IMR-90 (cell line): ENCODE measurements around the gene SLC25A22. TPM values are rescaled to one million over a fixed set of nuclear protein-coding genes. Genes with fewer than 3 reads are reported as not detected.

Experiments
- ATAC-seq: fragments of 200-7000 bp; cut with Tn5 transposase; 2 replicates; pipeline ENCODE4 v1.9.1; 2020; ENCODE audit warnings: low read depth, mild to moderate bottlenecking, moderate library complexity
- BruUV-seq: library from RNA; stranded (reverse); fragments of 400-500 nt; replicated peaks from 2 replicates; lab custom pipeline; 2021; lab: Mats Ljungman, UMichigan
- CTCF ChIA-PET: fragments of 300-600 bp; formaldehyde crosslinking; extraction: SDS; loops from one replicate; lab custom pipeline; 2021; ENCODE audit warnings: antibody characterized with exemption; lab: Yijun Ruan, JAX
- POLR2A ChIA-PET: fragments of 300-600 bp; sonication (Branson Sonifier 250); formaldehyde crosslinking; loops from one replicate; lab custom pipeline; 2022; ENCODE audit warnings: antibody characterized with exemption; ENCODE audit not compliant: unreplicated experiment; lab: Charles Lee
- DNase-seq: peaks from one replicate; pipeline ENCODE4 v3.0.0; 2013
- H2AFZ ChIP-seq: replicated peaks from 2 replicates; pipeline ENCODE3; 2013; ENCODE audit warnings: low read length, mild to moderate bottlenecking; ENCODE audit not compliant: poor library complexity
- H2AK5ac ChIP-seq: 2 replicates; pipeline ENCODE4 v1.6.1; 2013; ENCODE audit warnings: low read depth, low read length, inconsistent platforms
- H2AK9ac ChIP-seq: replicated peaks from 2 replicates; pipeline ENCODE3; 2013; ENCODE audit warnings: mild to moderate bottlenecking, low read depth, low read length, moderate library complexity; ENCODE audit not compliant: poor library complexity
- H2BK120ac ChIP-seq: 2 replicates; pipeline ENCODE4 v1.6.1; 2013; ENCODE audit warnings: low read depth, low read length, inconsistent platforms
- H2BK15ac ChIP-seq: 3 replicates; pipeline ENCODE4 v1.6.1; 2013; ENCODE audit warnings: low read depth, low read length, inconsistent platforms
- H2BK20ac ChIP-seq: 2 replicates; pipeline ENCODE4 v1.6.1; 2013; ENCODE audit warnings: low read depth, mild to moderate bottlenecking, inconsistent platforms, low read length, moderate library complexity
- H2BK5ac ChIP-seq: 2 replicates; pipeline ENCODE4 v1.6.1; 2013; ENCODE audit warnings: mild to moderate bottlenecking, low read depth, low read length, inconsistent platforms; ENCODE audit not compliant: poor library complexity, severe bottlenecking
- H3K14ac ChIP-seq: replicated peaks from 2 replicates; pipeline ENCODE4 v1.6.1; 2013; ENCODE audit warnings: low read depth, low read length, inconsistent platforms
- H3K18ac ChIP-seq: 2 replicates; pipeline ENCODE4 v1.6.1; 2013; ENCODE audit warnings: low read depth, low read length, control low read depth
- H3K23ac ChIP-seq: 2 replicates; pipeline ENCODE4 v1.6.1; 2013; ENCODE audit warnings: low read depth, low read length, inconsistent platforms
- H3K27ac ChIP-seq: 2 replicates; pipeline ENCODE4 v1.5.1; 2013; ENCODE audit warnings: mild to moderate bottlenecking, control low read depth, low read length; ENCODE audit not compliant: insufficient read depth
- H3K27me3 ChIP-seq: 2 replicates; pipeline ENCODE4 v1.6.1; 2013; ENCODE audit warnings: low read length; ENCODE audit not compliant: control insufficient read depth, insufficient read depth
- H3K36me3 ChIP-seq: 2 replicates; pipeline ENCODE4 v1.6.1; 2013; ENCODE audit warnings: low read length, mixed read lengths; ENCODE audit not compliant: control insufficient read depth, insufficient read depth
- H3K4ac ChIP-seq: 2 replicates; pipeline ENCODE4 v1.6.1; 2013; ENCODE audit warnings: low read depth, low read length, inconsistent platforms
- H3K4me1 ChIP-seq: 2 replicates; pipeline ENCODE4 v1.6.1; 2013; ENCODE audit warnings: low read length, mixed read lengths; ENCODE audit not compliant: control insufficient read depth, insufficient read depth
- H3K4me2 ChIP-seq: 2 replicates; pipeline ENCODE4 v1.6.1; 2013; ENCODE audit warnings: low read depth, mild to moderate bottlenecking, control low read depth, low read length, moderate library complexity
- H3K4me3 ChIP-seq: 2 replicates; pipeline ENCODE4 v1.5.1; 2013; ENCODE audit warnings: low read depth, mild to moderate bottlenecking, control low read depth, low read length, moderate library complexity; ENCODE audit not compliant: insufficient read depth
- H3K56ac ChIP-seq: 2 replicates; pipeline ENCODE4 v1.6.1; 2013; ENCODE audit warnings: low read length, inconsistent platforms; ENCODE audit not compliant: insufficient read depth; ENCODE audit errors: extremely low read depth
- H3K79me1 ChIP-seq, 2 experiments: 2 replicates each; pipeline ENCODE4 v1.6.1; 2013; ENCODE audit warnings: low read length in 2 of 2, inconsistent platforms in 1 of 2, low read depth in 1 of 2
- H3K9ac ChIP-seq: 2 replicates; pipeline ENCODE4 v1.6.1; 2013; ENCODE audit warnings: low read depth, low read length, control low read depth
- H3K9me1 ChIP-seq: 2 replicates; pipeline ENCODE4 v1.6.1; 2013; ENCODE audit warnings: low read length, inconsistent platforms; ENCODE audit not compliant: insufficient read depth
- H3K9me3 ChIP-seq: 2 replicates; pipeline ENCODE4 v1.6.1; 2013; ENCODE audit warnings: low read length; ENCODE audit not compliant: control insufficient read depth, insufficient read depth
- H4K20me1 ChIP-seq: 2 replicates; pipeline ENCODE4 v1.6.1; 2013; ENCODE audit warnings: low read length, inconsistent platforms; ENCODE audit not compliant: insufficient read depth
- H4K5ac ChIP-seq: 2 replicates; pipeline ENCODE4 v1.6.1; 2013; ENCODE audit warnings: mild to moderate bottlenecking, low read depth, low read length, control low read depth
- H4K8ac ChIP-seq, 2 experiments: 2 replicates each; pipeline ENCODE4 v1.6.1; 2013; ENCODE audit warnings: low read depth in 2 of 2, low read length in 2 of 2, control low read depth in 1 of 2, inconsistent platforms in 1 of 2
- H4K91ac ChIP-seq: 2 replicates; pipeline ENCODE4 v1.6.1; 2013; ENCODE audit warnings: low read depth, low read length, inconsistent platforms; ENCODE audit not compliant: insufficient read depth
- BHLHE40 ChIP-seq: fragments of 150-350 bp; IDR thresholded peaks from 2 replicates; pipeline ENCODE4 v1.6.1; 2016; ENCODE audit warnings: mild to moderate bottlenecking, low read depth, low read length
- FOS ChIP-seq: fragments of 150-350 bp; IDR thresholded peaks from 2 replicates; pipeline ENCODE4 v1.6.1; 2016; ENCODE audit warnings: low read depth, low read length
- MAFK ChIP-seq: IDR thresholded peaks from 2 replicates; pipeline ENCODE4 v1.6.1; 2012; ENCODE audit warnings: low read depth, low read length, improper control_type of control experiment
- MAZ ChIP-seq: IDR thresholded peaks from 2 replicates; pipeline ENCODE4 v1.6.1; 2012; ENCODE audit warnings: low read depth, mild to moderate bottlenecking, low read length, improper control_type of control experiment, moderate library complexity, borderline replicate concordance
- MXI1 ChIP-seq: IDR thresholded peaks from 2 replicates; pipeline ENCODE4 v1.6.1; 2012; ENCODE audit warnings: low read depth, mild to moderate bottlenecking, low read length, moderate library complexity, borderline replicate concordance
- NFE2L2 ChIP-seq: fragments of 150-350 bp; IDR thresholded peaks from 2 replicates; pipeline ENCODE4 v1.6.1; 2016; ENCODE audit warnings: low read depth, mild to moderate bottlenecking, low read length
- POLR2A ChIP-seq: IDR thresholded peaks from 2 replicates; pipeline ENCODE4 v1.6.1; 2012; ENCODE audit warnings: mild to moderate bottlenecking, low read depth, low read length
- RAD21 ChIP-seq: IDR thresholded peaks from 2 replicates; pipeline ENCODE4 v1.6.1; 2012; ENCODE audit warnings: low read length, improper control_type of control experiment
- RCOR1 ChIP-seq: IDR thresholded peaks from 2 replicates; pipeline ENCODE4 v1.6.1; 2012; ENCODE audit warnings: mild to moderate bottlenecking, low read length, improper control_type of control experiment; ENCODE audit not compliant: insufficient replicate concordance
- RFX5 ChIP-seq: IDR thresholded peaks from 2 replicates; pipeline ENCODE4 v1.8.0; 2012; ENCODE audit warnings: low read depth, mild to moderate bottlenecking, low read length, moderate library complexity
- SMC3 ChIP-seq: fragments of 150-350 bp; IDR thresholded peaks from 2 replicates; pipeline ENCODE4 v1.6.1; 2016; ENCODE audit warnings: low read depth, mild to moderate bottlenecking, antibody characterized with exemption, low read length, moderate library complexity
- WGBS, 2 experiments: methylation state at CpG; one replicate each; pipeline versions ENCODE4 v1.1.5 to v1.1.7; 2013; ENCODE audit warnings: missing lambda C conversion rate in 2 of 2; ENCODE audit not compliant: insufficient read length in 1 of 2; ENCODE audit errors: extremely low coverage in 2 of 2; 5-methylcytosine and 5-hydroxymethylcytosine counted together
- dilution Hi-C: fragments of 300-500 bp; cut with HindIII; formaldehyde crosslinking; loops from one replicate; pipeline ENCODE4 v1.14.3; 2018; ENCODE audit warnings: low sequenced_read_pairs; ENCODE audit not compliant: unreplicated experiment
- in situ Hi-C: fragments of 300-500 bp; cut with MboI; formaldehyde crosslinking; loops from 3 replicates; pipeline ENCODE4 v1.14.3; 2019; ENCODE audit warnings: low sequenced_read_pairs, inconsistent platforms, mixed read lengths
- intact Hi-C: fragments of 100-400 bp; cut with micrococcal nuclease; formaldehyde crosslinking; loops from 2 replicates; pipeline ENCODE4 v1.10.0; 2022
- polyA plus RNA-seq, 3 experiments: library from polyadenylated mRNA; depleted of rRNA; stranded (reverse); fragments of >200 nt; gene quantifications; 2 replicates each; pipeline ENCODE4 v1.2.3, GENCODE V29; 2012; ENCODE audit warnings: low replicate concordance in 1 of 3
- total RNA-seq: library from RNA; depleted of rRNA; stranded (reverse); fragments of >200 nt; gene quantifications from 2 replicates; pipeline ENCODE4 v1.2.3, GENCODE V29; 2012
- TF ChIP-seq, protein P1 (sequence below): fragments of 150-350 bp; IDR thresholded peaks from 2 replicates; pipeline ENCODE4 v1.6.1; 2016; ENCODE audit warnings: low read depth, mild to moderate bottlenecking, low read length, moderate library complexity, borderline replicate concordance
- TF ChIP-seq, protein P2 (sequence below): conservative IDR thresholded peaks from 2 replicates; pipeline ENCODE4 v1.5.1; 2012; ENCODE audit warnings: mild to moderate bottlenecking, low read depth, low read length, improper control_type of control experiment
- TF ChIP-seq, protein P3 (sequence below): fragments of 150-350 bp; IDR thresholded peaks from 2 replicates; pipeline ENCODE4 v1.6.1; 2017; ENCODE audit warnings: mild to moderate bottlenecking, antibody characterized with exemption, low read length, low read depth

The SLC25A22 gene
- total and polyA plus RNA-seq, 2 of the 4 experiments (the other 2 are of a cell fraction), result 8.2 to 41.3 TPM

DNA sequence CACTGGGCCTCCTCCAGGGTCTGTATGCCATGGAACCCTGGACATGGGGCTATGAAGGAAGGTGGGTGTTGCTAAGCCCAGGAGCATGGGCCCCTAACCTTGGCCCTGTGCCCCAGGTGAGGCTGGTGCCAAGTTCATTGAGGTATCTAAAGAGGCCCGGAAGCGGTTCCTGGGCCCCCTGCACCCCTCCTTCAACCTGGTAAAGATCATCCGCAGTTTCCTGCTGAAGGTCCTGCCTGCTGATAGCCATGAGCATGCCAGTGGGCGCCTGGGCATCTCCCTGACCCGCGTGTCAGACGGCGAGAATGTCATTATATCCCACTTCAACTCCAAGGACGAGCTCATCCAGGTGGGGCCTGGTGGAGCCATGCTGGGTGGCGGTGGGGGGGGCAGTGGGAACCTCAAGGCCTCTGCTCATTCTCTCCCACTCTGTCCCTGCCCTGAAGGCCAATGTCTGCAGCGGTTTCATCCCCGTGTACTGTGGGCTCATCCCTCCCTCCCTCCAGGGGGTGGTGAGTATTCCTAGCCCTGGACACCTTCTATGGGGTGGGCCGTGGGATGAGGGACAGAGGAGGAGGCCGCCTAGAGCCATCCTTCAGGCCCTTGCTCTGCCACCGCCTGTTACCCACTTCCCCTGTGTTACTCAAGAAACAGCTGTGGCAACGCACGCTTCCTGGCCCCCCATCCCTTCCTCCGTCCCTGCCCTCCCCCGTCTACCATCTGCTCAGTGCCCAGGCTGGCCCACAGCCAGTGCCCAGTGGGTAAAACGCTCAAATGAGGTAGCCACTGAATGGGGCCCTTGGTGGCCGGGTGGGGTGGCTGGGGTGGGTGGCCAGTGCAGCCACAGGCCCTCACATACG is 23.7 kb upstream of the SLC25A22 start:
- no peak overlapping the region for H2BK15ac ChIP-seq
- no peak overlapping the region for H2BK20ac ChIP-seq
- ATAC-seq (no peak), DNase-seq (no peak)
- H3K9me1 ChIP-seq, result peaks cover 13% of the 10 kb centered on the region
- H3K27me3 ChIP-seq, result peaks cover under 1% of the 10 kb centered on the region; the same call in 1 of the 2 replicates
- no peak overlapping the region for H3K4me3 ChIP-seq
- H3K14ac ChIP-seq, result no peak overlapping the region
- H3K23ac ChIP-seq, result no peak overlapping the region
- H4K91ac ChIP-seq, result no peak overlapping the region
- no peak overlapping the region for H3K56ac ChIP-seq
- CTCF ChIA-PET, result interaction anchor here (0.6 kb wide), 1 partner anchor 37 kb away, joined by 3 read pairs; no protein-coding TSS in a partner anchor
- peak overlapping the region; percentile 31 for H3K4me2 ChIP-seq
- H2AFZ ChIP-seq, result peak overlapping the region; percentile 58
- H3K9ac ChIP-seq, result no peak overlapping the region
- in situ Hi-C loops (no loop called here), dilution Hi-C loops (no loop called here), intact Hi-C loops (no loop called here)
- peaks cover 21% of the 10 kb centered on the region for H3K4me1 ChIP-seq
- H4K20me1 ChIP-seq, result peaks cover 37% of the 10 kb centered on the region
- H3K79me1 ChIP-seq, result peaks cover 19 to 29% of the 10 kb centered on the region in 2 experiments
- no peak overlapping the region for H3K27ac ChIP-seq
- H2AK9ac ChIP-seq, result peak overlapping the region; percentile 88
- no peak overlapping the region for H4K5ac ChIP-seq
- H3K18ac ChIP-seq, result no peak overlapping the region
- no TSS peak for BruUV-seq
- H2BK120ac ChIP-seq, result no peak overlapping the region
- no peaks in the 10 kb centered on the region for H3K9me3 ChIP-seq
- H3K4ac ChIP-seq, result no peak overlapping the region
- peaks cover 30% of the 10 kb centered on the region for H3K36me3 ChIP-seq
- H2AK5ac ChIP-seq, result peak overlapping the region; percentile 63
- WGBS, 2 experiments, result 100% methylated on average over 2 of the region's 22 CpGs; no CpG with 5 or more reads in 1 of the 2 experiments
- H4K8ac ChIP-seq, result 0 out of 4 replicates have a peak overlapping the region, but pooled peaks of 1 of the 2 experiments have one; percentile 12
- peak overlapping the region; percentile 13 for H2BK5ac ChIP-seq
- POLR2A ChIA-PET, result no interaction called here
- TF ChIP-seq MAFK (no peak), FOS (no peak), NFE2L2 (no peak), MXI1 (no peak), RAD21 (no peak), RCOR1 (no peak), SMC3 (no peak), POLR2A (no peak; the same call in 1 of the 2 replicates), BHLHE40 (no peak), RFX5 (no peak), MAZ (no peak)
- TF ChIP-seq, protein P1, sequence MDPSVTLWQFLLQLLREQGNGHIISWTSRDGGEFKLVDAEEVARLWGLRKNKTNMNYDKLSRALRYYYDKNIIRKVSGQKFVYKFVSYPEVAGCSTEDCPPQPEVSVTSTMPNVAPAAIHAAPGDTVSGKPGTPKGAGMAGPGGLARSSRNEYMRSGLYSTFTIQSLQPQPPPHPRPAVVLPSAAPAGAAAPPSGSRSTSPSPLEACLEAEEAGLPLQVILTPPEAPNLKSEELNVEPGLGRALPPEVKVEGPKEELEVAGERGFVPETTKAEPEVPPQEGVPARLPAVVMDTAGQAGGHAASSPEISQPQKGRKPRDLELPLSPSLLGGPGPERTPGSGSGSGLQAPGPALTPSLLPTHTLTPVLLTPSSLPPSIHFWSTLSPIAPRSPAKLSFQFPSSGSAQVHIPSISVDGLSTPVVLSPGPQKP, result no peak
- TF ChIP-seq, protein P2, sequence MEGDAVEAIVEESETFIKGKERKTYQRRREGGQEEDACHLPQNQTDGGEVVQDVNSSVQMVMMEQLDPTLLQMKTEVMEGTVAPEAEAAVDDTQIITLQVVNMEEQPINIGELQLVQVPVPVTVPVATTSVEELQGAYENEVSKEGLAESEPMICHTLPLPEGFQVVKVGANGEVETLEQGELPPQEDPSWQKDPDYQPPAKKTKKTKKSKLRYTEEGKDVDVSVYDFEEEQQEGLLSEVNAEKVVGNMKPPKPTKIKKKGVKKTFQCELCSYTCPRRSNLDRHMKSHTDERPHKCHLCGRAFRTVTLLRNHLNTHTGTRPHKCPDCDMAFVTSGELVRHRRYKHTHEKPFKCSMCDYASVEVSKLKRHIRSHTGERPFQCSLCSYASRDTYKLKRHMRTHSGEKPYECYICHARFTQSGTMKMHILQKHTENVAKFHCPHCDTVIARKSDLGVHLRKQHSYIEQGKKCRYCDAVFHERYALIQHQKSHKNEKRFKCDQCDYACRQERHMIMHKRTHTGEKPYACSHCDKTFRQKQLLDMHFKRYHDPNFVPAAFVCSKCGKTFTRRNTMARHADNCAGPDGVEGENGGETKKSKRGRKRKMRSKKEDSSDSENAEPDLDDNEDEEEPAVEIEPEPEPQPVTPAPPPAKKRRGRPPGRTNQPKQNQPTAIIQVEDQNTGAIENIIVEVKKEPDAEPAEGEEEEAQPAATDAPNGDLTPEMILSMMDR, result no peak
- TF ChIP-seq, protein P3, sequence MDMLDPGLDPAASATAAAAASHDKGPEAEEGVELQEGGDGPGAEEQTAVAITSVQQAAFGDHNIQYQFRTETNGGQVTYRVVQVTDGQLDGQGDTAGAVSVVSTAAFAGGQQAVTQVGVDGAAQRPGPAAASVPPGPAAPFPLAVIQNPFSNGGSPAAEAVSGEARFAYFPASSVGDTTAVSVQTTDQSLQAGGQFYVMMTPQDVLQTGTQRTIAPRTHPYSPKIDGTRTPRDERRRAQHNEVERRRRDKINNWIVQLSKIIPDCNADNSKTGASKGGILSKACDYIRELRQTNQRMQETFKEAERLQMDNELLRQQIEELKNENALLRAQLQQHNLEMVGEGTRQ, result no peak
